GM13976 (cell line): ENCODE measurements around the gene DGKD.
A peak's percentile ranks its signal among the peaks of the same experiment; 100 is the strongest.

ENCODE experiments used
- DNase-seq: peaks from one replicate; pipeline ENCODE4 v3.0.0; 2012; ENCODE audit warnings: low spot score
- in situ Hi-C: fragments of 300-500 bp; cut with MboI; formaldehyde crosslinking; loops from one replicate; pipeline ENCODE4 v1.12.0; 2022; ENCODE audit warnings: low sequenced_read_pairs, mixed read lengths, inconsistent platforms; ENCODE audit not compliant: unreplicated experiment
- TF ChIP-seq, protein P1 (sequence below): IDR thresholded peaks from 2 replicates; pipeline ENCODE4 v1.5.1; 2012; ENCODE audit warnings: borderline replicate concordance, mild to moderate bottlenecking; ENCODE audit not compliant: insufficient read depth; ENCODE audit errors: extremely low read depth, missing control alignments, control extremely low read depth

DGKD gene

DNA sequence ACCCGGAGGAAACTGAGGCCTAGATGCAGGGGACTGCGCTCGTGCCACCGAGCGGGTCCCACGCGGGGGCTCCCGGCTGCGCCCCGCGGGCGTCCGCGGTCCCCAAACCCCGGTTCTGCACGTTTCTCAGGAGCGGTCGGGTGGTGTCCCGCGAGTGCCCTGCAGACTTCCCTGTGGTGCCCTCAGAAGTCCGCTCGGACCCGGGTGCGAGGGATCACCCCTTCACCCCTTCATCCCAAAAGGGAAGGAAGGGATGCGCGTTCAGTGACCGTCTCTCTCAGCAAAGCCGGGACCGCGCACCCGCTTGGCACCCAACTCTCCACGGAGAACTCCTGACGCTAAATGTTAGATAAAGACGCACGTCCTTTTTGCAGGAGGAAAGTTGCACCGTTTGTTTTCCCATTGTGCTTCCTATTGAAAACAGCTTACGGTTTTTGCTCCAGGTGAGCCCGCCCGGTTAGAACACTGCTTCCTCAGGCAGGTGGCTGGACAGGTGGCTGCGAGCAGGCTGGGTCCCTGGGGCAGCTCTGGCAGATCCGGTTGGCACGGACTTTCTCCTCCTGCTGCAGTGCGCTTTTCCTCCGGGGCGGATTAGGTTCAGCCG, 779 bp downstream of the DGKD start:
- in situ Hi-C loops: no loop called here
- peak; percentile 35 for DNase-seq
- TF ChIP-seq, protein P1, sequence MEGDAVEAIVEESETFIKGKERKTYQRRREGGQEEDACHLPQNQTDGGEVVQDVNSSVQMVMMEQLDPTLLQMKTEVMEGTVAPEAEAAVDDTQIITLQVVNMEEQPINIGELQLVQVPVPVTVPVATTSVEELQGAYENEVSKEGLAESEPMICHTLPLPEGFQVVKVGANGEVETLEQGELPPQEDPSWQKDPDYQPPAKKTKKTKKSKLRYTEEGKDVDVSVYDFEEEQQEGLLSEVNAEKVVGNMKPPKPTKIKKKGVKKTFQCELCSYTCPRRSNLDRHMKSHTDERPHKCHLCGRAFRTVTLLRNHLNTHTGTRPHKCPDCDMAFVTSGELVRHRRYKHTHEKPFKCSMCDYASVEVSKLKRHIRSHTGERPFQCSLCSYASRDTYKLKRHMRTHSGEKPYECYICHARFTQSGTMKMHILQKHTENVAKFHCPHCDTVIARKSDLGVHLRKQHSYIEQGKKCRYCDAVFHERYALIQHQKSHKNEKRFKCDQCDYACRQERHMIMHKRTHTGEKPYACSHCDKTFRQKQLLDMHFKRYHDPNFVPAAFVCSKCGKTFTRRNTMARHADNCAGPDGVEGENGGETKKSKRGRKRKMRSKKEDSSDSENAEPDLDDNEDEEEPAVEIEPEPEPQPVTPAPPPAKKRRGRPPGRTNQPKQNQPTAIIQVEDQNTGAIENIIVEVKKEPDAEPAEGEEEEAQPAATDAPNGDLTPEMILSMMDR: no peak

DNA sequence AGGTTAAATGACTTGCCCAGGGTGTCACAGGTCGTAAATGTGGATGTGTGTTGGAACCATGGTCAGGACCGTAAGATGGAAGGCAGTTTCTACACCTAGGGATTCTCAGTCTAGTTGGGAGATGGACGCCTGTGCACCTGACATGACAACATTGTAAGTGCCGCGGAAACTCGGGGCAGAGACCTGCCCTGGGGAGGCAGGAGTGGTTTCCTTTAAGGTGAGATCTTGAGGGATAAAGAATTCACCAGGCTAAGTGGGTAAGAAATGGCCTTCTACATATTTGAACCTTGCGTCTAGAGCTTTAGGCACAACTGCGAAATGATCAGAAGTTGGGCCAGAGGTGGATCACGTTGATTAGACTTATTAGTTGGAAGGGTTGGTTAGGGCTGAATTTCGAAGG, 1.6 kb downstream of the DGKD start:
- TF ChIP-seq, protein P1: no peak
- no peak for DNase-seq
- in situ Hi-C loops: no loop called here

DNA sequence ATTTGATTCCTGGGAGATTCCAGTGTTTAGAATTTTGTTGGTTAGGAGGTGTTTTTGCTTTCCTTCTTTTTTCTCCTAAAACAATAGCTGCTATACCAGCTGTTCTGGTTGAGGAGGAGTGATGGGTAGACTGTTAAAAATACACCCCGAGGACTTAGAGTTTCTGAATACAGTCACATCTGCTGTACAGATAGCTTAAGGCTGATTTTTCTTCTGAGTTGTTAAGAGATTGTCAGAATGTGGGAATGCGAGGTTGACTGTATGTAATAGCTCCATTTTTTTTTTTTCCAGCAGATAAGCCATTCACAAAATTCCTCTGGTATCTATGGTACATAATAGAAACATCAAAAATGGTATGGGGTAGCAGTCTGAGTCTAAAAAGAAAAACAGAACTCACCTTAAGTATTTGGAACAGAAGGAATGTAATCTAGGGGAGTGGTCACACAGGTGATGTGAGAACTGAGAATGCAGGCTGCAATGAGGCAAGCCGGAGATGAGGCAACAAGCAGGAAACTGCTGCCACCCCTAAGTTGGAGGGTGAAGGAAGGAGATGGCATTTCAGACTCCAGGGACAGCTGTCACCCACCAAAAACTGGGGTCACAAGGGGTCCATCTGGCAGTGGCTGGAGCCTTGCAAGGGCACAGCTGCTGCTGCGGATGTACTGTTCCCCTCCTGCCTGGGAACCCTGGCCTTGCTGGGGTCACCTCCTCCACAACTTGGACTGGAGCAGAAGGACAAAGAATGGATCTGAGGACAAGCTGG, 2.4 kb downstream of the DGKD start:
- TF ChIP-seq, protein P1: no peak
- peak; percentile 3 for DNase-seq
- in situ Hi-C loops: no loop called here

DNA sequence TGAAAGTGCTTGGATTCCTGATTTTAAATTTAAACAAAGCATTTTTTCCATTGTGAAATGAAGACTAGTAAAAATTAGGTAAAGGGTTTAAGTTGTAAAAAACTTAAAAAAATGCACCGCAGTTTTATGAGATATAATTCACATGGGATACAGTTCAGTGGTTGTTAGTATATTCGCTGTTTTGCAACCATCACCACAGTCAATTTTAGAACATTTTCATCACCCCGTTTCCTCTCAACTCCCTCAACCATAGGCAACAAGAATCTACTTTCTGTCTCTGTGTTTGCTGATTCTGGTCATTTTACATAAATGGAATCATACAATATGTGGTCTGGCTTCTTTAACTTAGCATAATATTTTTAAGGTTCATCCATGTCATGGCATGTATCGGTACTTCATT, 4.0 kb downstream of the DGKD start:
- TF ChIP-seq, protein P1: no peak
- in situ Hi-C loops: no loop called here
- no peak for DNase-seq

DNA sequence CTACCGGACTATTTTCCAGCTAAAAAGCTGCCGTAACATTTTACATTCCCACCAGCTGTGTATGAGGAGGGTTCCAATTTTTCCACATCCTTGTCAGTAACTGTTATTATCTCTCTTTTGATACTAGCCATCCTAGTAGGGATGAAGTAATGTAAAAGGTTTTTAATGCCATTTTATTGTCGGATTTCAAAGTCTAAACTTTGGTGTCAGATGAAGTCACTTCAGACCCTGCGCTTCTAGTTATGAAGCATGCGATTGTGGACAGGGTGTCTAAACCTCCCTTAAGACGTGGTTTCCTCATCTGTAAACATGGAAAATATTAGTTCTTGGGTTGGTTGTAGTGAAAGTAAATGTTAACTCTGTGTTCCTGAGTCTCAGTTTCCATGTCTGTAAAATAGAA, 4.7 kb downstream of the DGKD start:
- TF ChIP-seq, protein P1: no peak
- in situ Hi-C loops: no loop called here
- DNase-seq: no peak

DNA sequence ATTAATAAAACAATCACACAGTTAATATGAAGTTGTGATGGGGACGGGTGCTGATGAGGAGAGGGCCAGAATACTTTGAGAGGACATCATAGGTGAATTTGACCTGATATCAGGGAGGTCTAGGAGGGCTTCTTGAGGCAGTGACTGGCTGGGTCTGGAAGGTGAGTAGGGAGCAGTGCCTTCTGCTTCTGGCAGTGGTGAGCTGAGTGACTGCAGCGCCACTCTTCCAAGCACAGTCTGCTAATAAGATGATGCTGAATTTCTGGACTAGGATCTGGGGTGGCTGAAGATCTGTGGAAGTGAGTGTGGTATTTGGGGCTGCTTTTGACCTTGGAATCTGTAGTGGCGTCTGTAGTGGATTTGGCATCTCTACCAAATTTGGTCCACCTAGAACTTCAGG, 5.5 kb downstream of the DGKD start:
- in situ Hi-C loops: no loop called here
- TF ChIP-seq, protein P1: no peak
- no peak for DNase-seq

DNA sequence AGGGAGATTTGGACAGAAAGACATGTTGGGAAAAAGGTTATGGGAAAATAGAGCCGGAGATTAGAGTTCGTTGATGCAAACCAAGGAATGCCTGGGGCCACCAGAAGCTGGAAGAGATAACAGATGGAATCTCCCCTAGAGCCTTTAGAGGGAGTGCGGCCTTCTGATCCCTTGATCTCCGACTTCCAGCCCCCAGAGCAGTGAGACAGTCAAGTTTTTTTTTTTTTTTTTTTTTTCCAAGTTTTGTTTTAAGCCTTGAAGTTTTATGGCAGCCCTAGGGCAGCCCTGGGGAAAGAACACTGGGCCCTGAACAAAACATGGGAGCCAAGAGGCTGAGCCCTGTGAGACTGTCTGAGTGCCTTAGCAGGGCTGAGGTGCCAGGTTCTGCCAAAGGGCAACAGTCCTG, 6.5 kb downstream of the DGKD start:
- DNase-seq: no peak
- TF ChIP-seq, protein P1: no peak
- in situ Hi-C loops: no loop called here
